ENCODE data around the gene OTULINL.

DNA sequence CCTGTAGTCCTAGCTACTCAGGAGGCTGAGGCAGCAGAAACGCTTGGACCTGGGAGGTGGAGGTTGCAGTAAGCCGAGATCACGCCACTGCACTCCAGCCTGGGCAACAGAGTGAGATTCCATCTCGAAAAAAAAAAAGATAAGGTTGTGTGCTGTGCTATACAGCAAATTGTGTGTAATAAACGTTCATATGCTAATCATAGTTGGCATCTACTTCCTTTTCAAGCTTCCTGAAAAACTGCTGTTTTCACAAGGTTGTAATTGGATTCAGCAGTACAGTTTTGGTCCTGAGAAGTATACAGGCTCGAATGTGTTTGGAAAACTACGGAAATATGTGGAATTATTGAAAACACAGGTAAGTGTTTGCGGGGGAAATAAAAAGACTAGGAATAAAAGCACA is 25.5 kb downstream of the OTULINL start:
- TF ChIP-seq, protein P1, sequence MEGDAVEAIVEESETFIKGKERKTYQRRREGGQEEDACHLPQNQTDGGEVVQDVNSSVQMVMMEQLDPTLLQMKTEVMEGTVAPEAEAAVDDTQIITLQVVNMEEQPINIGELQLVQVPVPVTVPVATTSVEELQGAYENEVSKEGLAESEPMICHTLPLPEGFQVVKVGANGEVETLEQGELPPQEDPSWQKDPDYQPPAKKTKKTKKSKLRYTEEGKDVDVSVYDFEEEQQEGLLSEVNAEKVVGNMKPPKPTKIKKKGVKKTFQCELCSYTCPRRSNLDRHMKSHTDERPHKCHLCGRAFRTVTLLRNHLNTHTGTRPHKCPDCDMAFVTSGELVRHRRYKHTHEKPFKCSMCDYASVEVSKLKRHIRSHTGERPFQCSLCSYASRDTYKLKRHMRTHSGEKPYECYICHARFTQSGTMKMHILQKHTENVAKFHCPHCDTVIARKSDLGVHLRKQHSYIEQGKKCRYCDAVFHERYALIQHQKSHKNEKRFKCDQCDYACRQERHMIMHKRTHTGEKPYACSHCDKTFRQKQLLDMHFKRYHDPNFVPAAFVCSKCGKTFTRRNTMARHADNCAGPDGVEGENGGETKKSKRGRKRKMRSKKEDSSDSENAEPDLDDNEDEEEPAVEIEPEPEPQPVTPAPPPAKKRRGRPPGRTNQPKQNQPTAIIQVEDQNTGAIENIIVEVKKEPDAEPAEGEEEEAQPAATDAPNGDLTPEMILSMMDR (optimal IDR thresholded peaks at IDR 0.05 in 1 of 3, IDR thresholded peaks at IDR 0.05 in 1 of 3, conservative IDR thresholded peaks at IDR 0.05 in 1 of 3; ENCODE audit: extremely low read depth in 1 of 3, insufficient read depth in 2 of 3, low read length in 3 of 3): no peak
- TF ChIP-seq EZH2 (IDR thresholded peaks at IDR 0.05; ENCODE audit: low read length): no peak
